ENCODE results near the gene DUSP7.
A peak's percentile ranks its signal among the peaks of the same experiment; 100 is the strongest.

The DUSP7 gene

GRCh38 chr3:52056521-52056967 is at the start of gene DUSP7:
Gene DUSP7, minus strand, starts transcription at chr3:52056571. Its CDS starts 205 bp downstream, at chr3:52056366.
- peak; percentile 61 for DNase-seq (ENCODE audit: low spot score)

GRCh38 chr3:52104684-52105640 is 48.6 kb upstream of the DUSP7 start:
- DNase-seq (ENCODE audit: low spot score) = no peak

GRCh38 chr3:52102934-52103333 is 46.6 kb upstream of the DUSP7 start:
- DNase-seq (ENCODE audit: low spot score) = no peak

GRCh38 chr3:52099001-52099401 is 42.6 kb upstream of the DUSP7 start:
- no peak for DNase-seq (ENCODE audit: low spot score)

DNA sequence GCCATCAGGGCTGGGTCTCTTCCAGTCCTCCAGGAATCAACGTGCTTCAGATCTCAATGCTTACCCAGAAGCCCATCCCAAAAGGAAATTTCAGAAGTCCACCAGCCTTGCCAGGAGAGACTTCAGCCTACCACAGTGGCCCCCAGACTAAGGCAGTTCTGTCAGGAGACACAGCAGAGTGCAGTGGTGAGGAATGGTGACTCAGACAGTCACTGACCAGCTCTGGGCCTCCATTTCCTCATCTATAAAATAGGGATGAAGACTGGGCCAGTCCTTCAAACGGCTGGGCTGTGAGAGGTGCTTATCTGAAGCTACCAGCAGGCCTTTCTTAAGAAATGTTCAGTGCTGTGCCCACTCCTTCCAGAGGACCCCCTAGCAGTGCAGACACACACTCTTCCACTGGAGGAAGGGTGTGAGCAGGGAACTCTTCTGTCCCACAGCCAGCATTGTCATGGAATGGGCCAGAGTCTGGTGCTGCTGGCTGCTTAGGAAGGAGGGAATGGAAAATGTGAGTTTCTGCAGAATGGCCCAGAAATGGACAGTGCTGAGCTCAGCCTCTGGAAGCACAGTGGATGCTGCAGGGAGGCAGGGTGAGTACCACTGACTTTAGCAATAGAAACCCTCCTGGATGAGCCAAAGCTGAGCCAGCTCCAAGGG is 41.6 kb upstream of the DUSP7 start:
- DNase-seq (ENCODE audit: low spot score) = no peak

GRCh38 chr3:52095990-52096775 is 39.8 kb upstream of the DUSP7 start:
- no peak for DNase-seq (ENCODE audit: low spot score)

- DNase-seq (ENCODE audit: low spot score) = no peak
These were observed 38.5 kb upstream of the DUSP7 start for GRCh38 chr3:52094571-52095485.

DNA sequence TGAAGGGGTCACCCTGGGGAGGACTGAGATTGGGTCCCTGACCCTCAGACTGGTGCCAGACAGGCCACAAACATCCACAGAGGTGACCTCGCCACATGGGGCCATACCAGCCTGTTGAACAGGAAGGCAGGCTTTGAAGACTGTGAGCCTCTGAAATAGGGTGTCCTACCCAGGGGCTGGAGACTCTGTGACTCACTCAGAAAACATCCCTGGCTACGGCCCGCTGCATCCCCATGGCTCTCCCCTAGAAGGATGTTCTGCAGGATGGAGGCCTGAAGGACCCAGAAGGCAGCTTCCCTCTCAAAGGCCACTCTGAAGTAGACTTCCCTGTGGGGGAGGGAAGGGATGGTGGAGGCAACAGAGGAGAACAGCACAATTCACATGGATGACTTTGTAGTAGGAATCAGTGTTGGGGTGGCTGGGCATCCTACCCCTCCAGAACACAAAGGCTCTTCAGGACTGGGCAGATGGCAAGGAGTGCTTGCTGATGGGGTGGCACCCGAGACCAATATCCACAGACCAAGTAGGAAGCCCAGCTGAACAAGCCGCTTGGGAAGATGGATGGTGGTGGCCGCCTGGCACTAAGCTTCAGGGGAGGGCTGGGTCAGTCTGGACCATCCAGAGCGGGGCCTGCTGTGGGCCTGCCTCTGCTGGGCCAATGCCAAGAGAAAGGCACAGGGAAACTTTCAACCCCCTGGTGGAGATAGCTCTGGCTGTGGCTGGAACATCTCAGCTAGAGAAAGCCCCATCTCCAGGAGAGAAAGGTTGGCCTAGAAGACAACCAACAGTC is 37.6 kb upstream of the DUSP7 start:
- DNase-seq (ENCODE audit: low spot score) = no peak

- no peak for DNase-seq (ENCODE audit: low spot score)
These were observed 36.5 kb upstream of the DUSP7 start for GRCh38 chr3:52092891-52093290.

DNA sequence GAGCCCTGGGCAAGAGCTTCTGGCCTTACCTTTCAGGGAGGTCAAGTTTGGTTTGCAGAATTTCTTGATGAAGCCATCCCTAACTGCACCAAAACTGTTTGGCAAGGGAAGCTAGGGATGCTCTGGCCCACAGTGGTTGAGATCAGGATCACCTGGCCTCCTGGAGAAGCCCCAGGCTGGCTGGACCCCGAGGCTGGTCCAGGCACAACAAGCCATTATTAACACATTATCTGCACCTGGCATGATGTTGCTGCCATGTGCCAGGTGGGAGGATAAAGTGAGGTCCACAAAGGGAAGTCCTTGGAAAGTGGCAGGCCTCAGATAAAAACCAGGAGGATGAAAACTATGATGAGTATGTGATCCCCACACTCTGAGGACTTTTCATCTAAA is 35.9 kb upstream of the DUSP7 start:
- DNase-seq (ENCODE audit: low spot score) = no peak

GRCh38 chr3:52091586-52092270 is 35.4 kb upstream of the DUSP7 start:
- no peak for DNase-seq (ENCODE audit: low spot score)

GRCh38 chr3:52090933-52091468 is 34.6 kb upstream of the DUSP7 start:
- no peak for DNase-seq (ENCODE audit: low spot score)

DNA sequence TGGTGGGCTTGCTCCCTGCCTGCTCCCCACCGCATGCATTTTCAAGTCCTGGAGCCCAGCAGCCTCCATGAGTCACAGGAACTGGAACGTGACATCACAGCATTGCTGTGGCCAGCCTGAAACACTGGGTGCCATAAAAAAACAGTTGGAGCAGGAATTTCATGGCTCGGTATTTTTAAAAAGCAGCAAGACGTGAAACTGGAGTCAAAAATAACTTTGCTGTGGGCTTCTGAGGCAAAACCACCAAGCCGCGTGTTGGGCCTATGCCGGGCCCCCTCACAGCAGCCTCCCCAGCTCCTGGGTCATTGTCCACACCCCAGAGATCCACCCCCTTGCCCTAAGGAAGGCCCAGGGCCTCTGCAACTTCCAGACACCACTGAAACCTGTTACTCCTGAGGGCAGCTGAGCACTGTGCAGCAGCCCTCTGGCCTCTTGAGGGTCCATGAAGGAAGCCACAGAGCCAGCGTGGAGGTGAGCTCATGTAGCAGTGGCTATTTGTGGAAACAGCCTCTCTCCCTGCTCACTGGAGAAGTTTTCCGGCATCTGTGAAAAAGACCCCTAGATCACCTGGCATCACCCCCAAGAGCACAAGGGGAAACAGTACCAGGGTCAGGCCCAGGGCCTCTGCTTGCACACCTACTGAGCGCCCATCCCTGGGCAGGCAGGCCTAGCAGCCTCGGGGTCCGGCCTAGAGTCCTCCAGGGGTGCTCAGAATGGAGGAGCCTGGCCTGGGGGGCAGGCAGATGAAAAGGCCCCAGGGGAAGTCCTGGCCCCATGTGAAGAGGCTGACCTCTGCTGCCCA is 34.0 kb upstream of the DUSP7 start:
- DNase-seq (ENCODE audit: low spot score) = no peak

DNA sequence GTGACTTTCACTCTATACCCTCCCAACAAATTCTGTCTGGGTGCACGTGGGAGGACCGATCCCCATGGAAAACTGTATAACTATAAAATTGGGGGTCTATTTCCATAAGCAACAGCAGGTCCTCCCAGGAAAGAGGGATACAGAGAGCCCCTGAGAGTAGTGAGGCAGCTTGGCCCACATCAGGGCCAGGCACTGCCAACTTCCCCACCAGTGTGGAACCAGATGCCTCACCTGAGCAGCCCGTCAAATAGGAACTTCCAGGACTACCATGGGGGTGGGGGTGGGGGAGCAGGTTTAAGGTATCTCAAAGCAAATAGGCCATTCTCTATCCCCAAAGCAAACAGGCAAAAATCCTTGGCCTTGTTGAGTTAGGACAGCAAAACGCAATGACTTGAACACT is 33.3 kb upstream of the DUSP7 start:
- DNase-seq (ENCODE audit: low spot score) = no peak

DNA sequence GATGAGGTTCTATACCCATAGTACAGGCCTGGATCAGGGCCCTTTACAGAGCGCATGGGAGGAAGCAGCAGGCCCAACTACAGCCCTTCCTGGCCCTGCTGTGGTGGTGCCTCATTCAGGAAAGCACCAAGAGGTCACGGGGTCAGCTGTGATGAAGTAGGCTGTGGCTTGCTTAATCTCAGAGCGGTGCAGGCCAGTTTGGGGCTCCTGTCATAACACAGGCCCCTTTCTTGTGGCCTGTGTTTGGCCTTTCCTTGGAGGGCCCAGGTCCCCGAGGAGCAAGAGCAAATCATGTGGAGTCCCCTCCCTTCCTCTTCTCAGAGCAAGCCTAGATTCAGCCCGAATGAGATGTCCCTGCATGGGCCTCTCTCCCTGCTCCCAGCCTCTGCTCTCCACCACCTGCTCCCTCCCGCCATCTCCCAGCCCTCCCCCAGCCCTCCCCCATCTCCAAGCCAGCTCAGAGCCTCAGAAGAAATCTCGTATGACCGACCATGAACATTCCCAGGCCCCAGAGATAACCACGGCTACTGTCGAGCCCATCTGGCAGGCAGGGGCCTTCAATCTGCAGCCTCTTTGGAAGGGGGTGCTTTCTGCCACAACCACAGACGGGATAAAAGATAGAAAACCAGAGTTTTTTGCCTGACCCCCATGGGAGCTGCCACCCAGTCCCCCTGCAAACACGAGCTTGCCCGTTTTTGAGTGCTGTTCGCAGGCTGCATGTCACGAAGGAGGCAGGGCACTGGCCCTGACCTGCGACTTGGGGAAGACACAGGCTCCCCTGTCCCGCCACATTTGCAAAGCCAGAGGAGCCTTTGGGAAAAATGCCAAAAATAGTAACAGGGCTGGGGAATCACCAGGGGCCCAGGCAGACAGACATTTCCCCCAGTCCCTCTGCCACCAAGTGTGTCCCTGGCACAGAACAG is 32.3 kb upstream of the DUSP7 start:
- DNase-seq (ENCODE audit: low spot score) = no peak

DNA sequence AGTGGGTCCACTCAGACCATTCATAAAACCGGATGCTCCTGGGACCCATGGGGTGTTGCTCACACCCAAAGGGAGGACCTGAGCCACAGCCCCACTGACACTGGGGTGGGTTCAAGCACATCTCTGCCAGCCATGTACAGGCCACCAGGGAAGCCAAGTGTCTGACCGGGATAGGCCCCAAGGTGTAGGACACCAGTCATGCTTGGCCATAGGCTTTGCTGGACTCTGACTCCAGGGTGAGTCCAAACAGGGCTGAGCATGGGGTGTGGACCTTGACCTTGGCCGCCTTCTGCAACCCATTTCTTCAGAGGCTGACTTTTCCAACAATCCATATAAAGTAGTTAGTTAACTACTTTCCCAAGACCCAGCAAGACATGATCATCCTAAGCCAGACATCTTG is 31.4 kb upstream of the DUSP7 start:
- no peak for DNase-seq (ENCODE audit: low spot score)

- DNase-seq (ENCODE audit: low spot score) = no peak
These were observed 30.7 kb upstream of the DUSP7 start for GRCh38 chr3:52086976-52087663.

All from CD4-positive, alpha-beta T cell treated with Interleukin-2 at 100 ng/mL for 4 hours (primary cell).